ENCODE measurements around the gene MAN2C1. TPM values are rescaled to one million over a fixed set of nuclear protein-coding genes. Genes with fewer than 3 reads are reported as not detected.
"Not testable (repeated sequence)": the region's sequence is repeated elsewhere in the genome, so short reads cannot be mapped to it uniquely, and the experiment has no call there.

The MAN2C1 gene
- total and polyA plus RNA-seq, 2 donors (not counting 1 experiment from before 2014, with no cell fraction given) = 186 to 229 TPM

DNA sequence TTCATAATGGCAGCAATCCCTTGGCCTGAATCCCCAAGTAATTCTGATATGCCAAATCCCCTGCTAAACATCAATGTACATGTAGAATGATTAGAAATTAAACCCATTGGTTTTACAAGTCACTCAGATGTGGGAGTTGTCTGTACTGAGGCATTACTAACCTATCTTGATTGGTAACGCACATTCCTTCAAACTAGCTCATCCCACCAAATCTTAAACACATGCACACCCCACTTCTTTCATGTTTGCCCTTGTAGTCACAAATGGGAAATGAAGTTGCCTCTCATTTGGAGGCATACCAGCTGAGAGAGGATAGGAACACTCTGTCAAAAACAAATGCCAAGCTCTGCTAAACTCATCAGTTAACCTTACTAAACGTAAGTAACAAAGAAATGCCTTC is 29.1 kb upstream of the MAN2C1 start:
- Mint-ChIP-seq H3K4me3 (no peak overlapping the region), H3K27me3 (no peaks in the 10 kb centered on the region), H3K27ac (no peak overlapping the region), H3K9me3 (ENCODE audit: insufficient read depth) (no peaks in the 10 kb centered on the region), H3K4me1 (peaks cover 2% of the 10 kb centered on the region)
- H3K4me2 ChIP-seq (replicated peaks; ENCODE audit: low read depth, low read length, poor library complexity, severe bottlenecking) = no peak overlapping the region
- H3K9me3 ChIP-seq (ENCODE audit: control extremely low read depth in 1 of 3, control insufficient read depth in 2 of 3, insufficient read depth in 1 of 3, low read length in 2 of 3) = no peaks in the 10 kb centered on the region
- intact Hi-C loops (cut with micrococcal nuclease) = no loop called here
- peaks cover 18% of the 10 kb centered on the region for H3K79me2 ChIP-seq (ENCODE audit: control insufficient read depth, insufficient read depth, low read length)
- H3K36me3 ChIP-seq (replicated peaks in 1 of 2; ENCODE audit: control extremely low read depth in 1 of 2, control insufficient read depth in 1 of 2, extremely low read depth in 1 of 2, insufficient read depth in 2 of 2, low read length in 1 of 2) = peaks cover 6 to 87% of the 10 kb centered on the region in 2 experiments
- no peak overlapping the region for H3K9ac ChIP-seq (ENCODE audit: low read length)
- no peaks in the 10 kb centered on the region for H3K4me1 ChIP-seq (ENCODE audit: control insufficient read depth in 2 of 2, insufficient read depth in 2 of 2, low read length in 2 of 2)
- TF ChIP-seq EZH2 (IDR thresholded peaks at IDR 0.05; ENCODE audit: borderline replicate concordance, insufficient read depth, low read depth, low read length, poor library complexity, severe bottlenecking) = no peak
- TF ChIP-seq, protein P1, sequence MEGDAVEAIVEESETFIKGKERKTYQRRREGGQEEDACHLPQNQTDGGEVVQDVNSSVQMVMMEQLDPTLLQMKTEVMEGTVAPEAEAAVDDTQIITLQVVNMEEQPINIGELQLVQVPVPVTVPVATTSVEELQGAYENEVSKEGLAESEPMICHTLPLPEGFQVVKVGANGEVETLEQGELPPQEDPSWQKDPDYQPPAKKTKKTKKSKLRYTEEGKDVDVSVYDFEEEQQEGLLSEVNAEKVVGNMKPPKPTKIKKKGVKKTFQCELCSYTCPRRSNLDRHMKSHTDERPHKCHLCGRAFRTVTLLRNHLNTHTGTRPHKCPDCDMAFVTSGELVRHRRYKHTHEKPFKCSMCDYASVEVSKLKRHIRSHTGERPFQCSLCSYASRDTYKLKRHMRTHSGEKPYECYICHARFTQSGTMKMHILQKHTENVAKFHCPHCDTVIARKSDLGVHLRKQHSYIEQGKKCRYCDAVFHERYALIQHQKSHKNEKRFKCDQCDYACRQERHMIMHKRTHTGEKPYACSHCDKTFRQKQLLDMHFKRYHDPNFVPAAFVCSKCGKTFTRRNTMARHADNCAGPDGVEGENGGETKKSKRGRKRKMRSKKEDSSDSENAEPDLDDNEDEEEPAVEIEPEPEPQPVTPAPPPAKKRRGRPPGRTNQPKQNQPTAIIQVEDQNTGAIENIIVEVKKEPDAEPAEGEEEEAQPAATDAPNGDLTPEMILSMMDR (IDR thresholded peaks at IDR 0.05) = no peak
- no CpG with 5 or more reads among the region's 2 CpGs for WGBS (ENCODE audit: insufficient coverage)
- POLR2A ChIA-PET = no interaction called here
- no peak overlapping the region for H2AFZ ChIP-seq (ENCODE audit: insufficient read depth, low read depth, low read length, poor library complexity, severe bottlenecking)
- DNase-seq (no peak), ATAC-seq (ENCODE audit: low read depth) (no peak)
- CTCF ChIA-PET = interaction anchor here (0.9 kb wide), 1 partner anchor 9 kb away, joined by 3 read pairs; no protein-coding TSS in a partner anchor
- peaks cover 8% of the 10 kb centered on the region for H4K20me1 ChIP-seq (ENCODE audit: control insufficient read depth, insufficient read depth, low read length, poor library complexity, severe bottlenecking)
- no peak overlapping the region for H3K27ac ChIP-seq (ENCODE audit: low read length in 2 of 2)
- H3K27me3 ChIP-seq (replicated peaks in 1 of 4; ENCODE audit: control extremely low read depth in 1 of 4, control insufficient read depth in 3 of 4, insufficient read depth in 4 of 4, low read length in 3 of 4) = no peaks in the 10 kb centered on the region
- H3K4me3 ChIP-seq (ENCODE audit: control extremely low read depth in 1 of 5, extremely low read depth in 1 of 5, insufficient read depth in 1 of 5, low read depth in 2 of 5, low read length in 4 of 5) = no peak overlapping the region

DNA sequence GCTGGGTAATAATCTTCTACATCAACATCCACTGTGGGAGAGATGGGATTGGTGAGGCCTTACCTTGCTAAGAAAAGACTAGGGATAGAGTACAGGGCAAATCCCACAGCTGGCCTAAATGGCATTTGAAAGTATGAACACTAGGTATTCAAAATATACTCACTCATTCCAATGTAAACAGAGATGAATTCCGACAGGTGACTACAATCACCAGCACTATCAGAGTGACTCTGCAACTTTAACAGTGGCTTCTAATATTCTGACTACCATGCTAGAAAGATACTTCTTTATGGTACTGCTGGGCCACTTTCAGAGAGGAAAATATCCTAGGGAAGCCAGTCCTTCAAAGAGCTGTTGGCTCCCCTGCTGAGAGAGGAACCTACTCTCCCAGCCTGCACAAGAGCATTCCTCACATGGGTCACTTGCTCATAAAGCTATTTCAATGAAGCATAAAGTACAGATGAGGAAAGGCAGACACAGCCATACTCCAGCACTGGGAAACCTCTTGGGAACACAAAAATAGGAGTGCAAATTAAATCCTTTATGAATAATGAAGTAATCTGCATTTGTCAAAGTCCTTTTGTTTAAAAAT is 21.5 kb upstream of the MAN2C1 start:
- TF ChIP-seq, protein P1 (IDR thresholded peaks at IDR 0.05) = no peak
- no peak for TF ChIP-seq EZH2 (IDR thresholded peaks at IDR 0.05; ENCODE audit: borderline replicate concordance, insufficient read depth, low read depth, low read length, poor library complexity, severe bottlenecking)
- CTCF ChIA-PET = interaction anchor here (0.6 kb wide), 1 partner anchor 92 kb away, joined by 3 read pairs; no protein-coding TSS in a partner anchor

DNA sequence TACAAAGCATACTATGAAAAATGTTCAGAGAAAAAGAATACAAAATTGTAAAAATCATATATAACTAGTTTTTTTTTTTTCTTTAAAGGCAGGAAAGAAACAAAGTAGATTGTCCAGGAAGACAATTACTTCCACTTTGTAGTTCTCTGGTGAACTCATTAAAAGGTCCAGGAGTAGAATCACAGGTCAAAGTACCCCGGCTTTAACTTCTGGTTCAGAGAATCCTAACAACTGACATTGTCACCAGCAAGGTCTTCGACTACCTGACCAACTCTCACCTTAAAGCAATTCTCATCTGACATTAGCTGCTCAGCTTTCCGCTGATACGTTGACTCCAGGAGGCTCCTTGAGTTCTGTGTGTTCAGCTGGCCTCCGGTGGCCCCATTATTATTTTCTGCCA is 15.6 kb upstream of the MAN2C1 start:
- H3K4me2 ChIP-seq (replicated peaks; ENCODE audit: low read depth, low read length, poor library complexity, severe bottlenecking); H3K9me3 Mint-ChIP-seq (ENCODE audit: insufficient read depth); H3K27ac ChIP-seq (ENCODE audit: low read length in 2 of 2); H3K27ac Mint-ChIP-seq; DNase-seq; H3K9ac ChIP-seq (ENCODE audit: low read length); H3K27me3 Mint-ChIP-seq; H3K4me3 ChIP-seq (ENCODE audit: control extremely low read depth in 1 of 5, extremely low read depth in 1 of 5, insufficient read depth in 1 of 5, low read depth in 2 of 5, low read length in 4 of 5); H4K20me1 ChIP-seq (ENCODE audit: control insufficient read depth, insufficient read depth, low read length, poor library complexity, severe bottlenecking); H3K27me3 ChIP-seq (replicated peaks in 1 of 4; ENCODE audit: control extremely low read depth in 1 of 4, control insufficient read depth in 3 of 4, insufficient read depth in 4 of 4, low read length in 3 of 4); H3K79me2 ChIP-seq (ENCODE audit: control insufficient read depth, insufficient read depth, low read length); ATAC-seq (ENCODE audit: low read depth); H3K4me3 Mint-ChIP-seq; H3K9me3 ChIP-seq (ENCODE audit: control extremely low read depth in 1 of 3, control insufficient read depth in 2 of 3, insufficient read depth in 1 of 3, low read length in 2 of 3); H2AFZ ChIP-seq (ENCODE audit: insufficient read depth, low read depth, low read length, poor library complexity, severe bottlenecking); intact Hi-C loops (cut with micrococcal nuclease): not testable (repeated sequence)
- Histone ChIP-seq H3K4me1 (ENCODE audit: control insufficient read depth in 2 of 2, insufficient read depth in 2 of 2, low read length in 2 of 2) (peaks cover 33 to 39% of the 10 kb centered on the region in 2 donors), H3K36me3 (replicated peaks in 1 of 2; ENCODE audit: control extremely low read depth in 1 of 2, control insufficient read depth in 1 of 2, extremely low read depth in 1 of 2, insufficient read depth in 2 of 2, low read length in 1 of 2) (peaks cover 14 to 69% of the 10 kb centered on the region in 2 experiments)
- peaks cover 39% of the 10 kb centered on the region for H3K4me1 Mint-ChIP-seq
- ChIA-PET CTCF (interaction anchor here (1.4 kb wide), 1 partner anchor 9 kb away, joined by 3 read pairs; no protein-coding TSS in a partner anchor), POLR2A (interaction anchor here (0.7 kb wide), 1 partner anchor 12 kb away, joined by 5 read pairs; no protein-coding TSS in a partner anchor)
- 100% methylated on average over 5 of the region's 5 CpGs for WGBS (ENCODE audit: insufficient coverage)

More for the DNA sequence above, 21.5 kb upstream of the MAN2C1 start:
- H3K4me1 ChIP-seq (ENCODE audit: control insufficient read depth in 2 of 2, insufficient read depth in 2 of 2, low read length in 2 of 2) = peaks cover 16 to 20% of the 10 kb centered on the region in 2 donors
- Mint-ChIP-seq H3K9me3 (ENCODE audit: insufficient read depth) (no peaks in the 10 kb centered on the region), H3K27me3 (no peaks in the 10 kb centered on the region), H3K4me1 (peaks cover 19% of the 10 kb centered on the region), H3K27ac (no peak overlapping the region), H3K4me3 (no peak overlapping the region)
- peaks cover 6% of the 10 kb centered on the region for H3K79me2 ChIP-seq (ENCODE audit: control insufficient read depth, insufficient read depth, low read length)
- no peaks in the 10 kb centered on the region for H3K27me3 ChIP-seq (replicated peaks in 1 of 4; ENCODE audit: control extremely low read depth in 1 of 4, control insufficient read depth in 3 of 4, insufficient read depth in 4 of 4, low read length in 3 of 4)
- no peak overlapping the region for H3K27ac ChIP-seq (ENCODE audit: low read length in 2 of 2)
- H2AFZ ChIP-seq (ENCODE audit: insufficient read depth, low read depth, low read length, poor library complexity, severe bottlenecking) = no peak overlapping the region
- H3K9ac ChIP-seq (ENCODE audit: low read length) = no peak overlapping the region
- POLR2A ChIA-PET = no interaction called here
- peaks cover 15% of the 10 kb centered on the region for H4K20me1 ChIP-seq (ENCODE audit: control insufficient read depth, insufficient read depth, low read length, poor library complexity, severe bottlenecking)
- WGBS (ENCODE audit: insufficient coverage) = no CpG with 5 or more reads among the region's 1 CpG
- no peak overlapping the region for H3K4me3 ChIP-seq (ENCODE audit: control extremely low read depth in 1 of 5, extremely low read depth in 1 of 5, insufficient read depth in 1 of 5, low read depth in 2 of 5, low read length in 4 of 5)
- peaks cover 27 to 81% of the 10 kb centered on the region in 2 experiments for H3K36me3 ChIP-seq (replicated peaks in 1 of 2; ENCODE audit: control extremely low read depth in 1 of 2, control insufficient read depth in 1 of 2, extremely low read depth in 1 of 2, insufficient read depth in 2 of 2, low read length in 1 of 2)
- intact Hi-C loops (cut with micrococcal nuclease) = no loop called here
- no peak overlapping the region for H3K4me2 ChIP-seq (replicated peaks; ENCODE audit: low read depth, low read length, poor library complexity, severe bottlenecking)
- DNase-seq = no peak
- no peak for ATAC-seq (ENCODE audit: low read depth)
- H3K9me3 ChIP-seq (ENCODE audit: control extremely low read depth in 1 of 3, control insufficient read depth in 2 of 3, insufficient read depth in 1 of 3, low read length in 2 of 3) = no peaks in the 10 kb centered on the region

All from B cell (primary cell).